Ishikawa (cell line): ENCODE data around the gene SPZ1.
A peak's percentile ranks its signal among the peaks of the same experiment; 100 is the strongest.

Source experiments
- CEBPB ChIP-seq: IDR thresholded peaks from 2 replicates; pipeline ENCODE4 v1.6.1; 2012
- CREB1 ChIP-seq: IDR thresholded peaks from 2 replicates; pipeline ENCODE4 v1.6.1; 2012; ENCODE audit warnings: low read depth
- EGR1 ChIP-seq: IDR thresholded peaks from 2 replicates; pipeline ENCODE4 v1.6.1; 2012
- EP300 ChIP-seq: IDR thresholded peaks from 2 replicates; pipeline ENCODE4 v1.6.1; 2012; ENCODE audit warnings: borderline replicate concordance
- FOXM1 ChIP-seq: IDR thresholded peaks from 2 replicates; pipeline ENCODE4 v1.6.1; 2012; ENCODE audit warnings: low read depth, borderline replicate concordance
- NFIC ChIP-seq: IDR thresholded peaks from 2 replicates; pipeline ENCODE4 v1.6.1; 2012
- RAD21 ChIP-seq: IDR thresholded peaks from 2 replicates; pipeline ENCODE4 v1.6.1; 2012; ENCODE audit warnings: low read depth
- TAF1 ChIP-seq: IDR thresholded peaks from 2 replicates; pipeline ENCODE4 v1.6.1; 2012; ENCODE audit warnings: low read depth, mild to moderate bottlenecking
- TCF12 ChIP-seq: IDR thresholded peaks from 2 replicates; pipeline ENCODE4 v1.6.1; 2012; ENCODE audit warnings: low read depth
- TEAD4 ChIP-seq: IDR thresholded peaks from 2 replicates; pipeline ENCODE4 v1.6.1; 2012
- YY1 ChIP-seq: IDR thresholded peaks from 2 replicates; pipeline ENCODE4 v1.6.1; 2012; ENCODE audit warnings: low read depth
- ZBTB7A ChIP-seq: IDR thresholded peaks from 2 replicates; pipeline ENCODE4 v1.6.1; 2012; ENCODE audit warnings: low read depth
- TF ChIP-seq, protein P1 (sequence below): IDR thresholded peaks from 2 replicates; pipeline ENCODE4 v1.6.1; 2012
- TF ChIP-seq, protein P2 (sequence below): IDR thresholded peaks from 2 replicates; pipeline ENCODE4 v1.6.1; 2012
- TF ChIP-seq, protein P3 (sequence below): IDR thresholded peaks from 2 replicates; pipeline ENCODE4 v1.6.1; 2012; ENCODE audit warnings: low read depth, mild to moderate bottlenecking

Gene SPZ1

DNA sequence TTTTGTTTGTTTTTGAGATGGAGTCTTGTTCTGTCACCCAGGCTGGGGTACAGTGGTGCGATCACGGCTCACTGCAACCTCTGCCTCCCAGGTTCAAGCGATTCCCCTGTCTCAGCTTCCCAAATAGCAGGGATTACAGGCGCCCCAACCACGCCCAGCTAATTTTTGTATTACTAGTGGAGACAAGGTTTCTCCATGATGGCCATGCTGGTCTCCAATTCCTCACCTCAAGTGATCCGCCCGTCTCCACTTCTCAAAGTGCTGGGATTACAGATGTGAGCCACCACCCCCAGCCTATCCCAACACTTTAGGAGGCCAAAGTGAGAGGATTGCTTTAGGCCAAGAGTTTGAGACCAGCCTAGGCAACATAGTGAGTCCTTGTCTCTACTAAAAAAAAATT lies 19.3 kb downstream of the SPZ1 start:
- no peak for TF ChIP-seq TAF1
- no peak for TF ChIP-seq CREB1
- no peak for TF ChIP-seq CEBPB
- no peak for TF ChIP-seq EP300
- no peak for TF ChIP-seq TEAD4
- TF ChIP-seq ZBTB7A = no peak
- TF ChIP-seq, protein P1, sequence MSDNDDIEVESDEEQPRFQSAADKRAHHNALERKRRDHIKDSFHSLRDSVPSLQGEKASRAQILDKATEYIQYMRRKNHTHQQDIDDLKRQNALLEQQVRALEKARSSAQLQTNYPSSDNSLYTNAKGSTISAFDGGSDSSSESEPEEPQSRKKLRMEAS = no peak
- no peak for TF ChIP-seq NFIC
- TF ChIP-seq EGR1 = no peak
- no peak for TF ChIP-seq TCF12
- no peak for TF ChIP-seq YY1
- TF ChIP-seq, protein P2, sequence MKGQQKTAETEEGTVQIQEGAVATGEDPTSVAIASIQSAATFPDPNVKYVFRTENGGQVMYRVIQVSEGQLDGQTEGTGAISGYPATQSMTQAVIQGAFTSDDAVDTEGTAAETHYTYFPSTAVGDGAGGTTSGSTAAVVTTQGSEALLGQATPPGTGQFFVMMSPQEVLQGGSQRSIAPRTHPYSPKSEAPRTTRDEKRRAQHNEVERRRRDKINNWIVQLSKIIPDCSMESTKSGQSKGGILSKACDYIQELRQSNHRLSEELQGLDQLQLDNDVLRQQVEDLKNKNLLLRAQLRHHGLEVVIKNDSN = no peak
- TF ChIP-seq, protein P3, sequence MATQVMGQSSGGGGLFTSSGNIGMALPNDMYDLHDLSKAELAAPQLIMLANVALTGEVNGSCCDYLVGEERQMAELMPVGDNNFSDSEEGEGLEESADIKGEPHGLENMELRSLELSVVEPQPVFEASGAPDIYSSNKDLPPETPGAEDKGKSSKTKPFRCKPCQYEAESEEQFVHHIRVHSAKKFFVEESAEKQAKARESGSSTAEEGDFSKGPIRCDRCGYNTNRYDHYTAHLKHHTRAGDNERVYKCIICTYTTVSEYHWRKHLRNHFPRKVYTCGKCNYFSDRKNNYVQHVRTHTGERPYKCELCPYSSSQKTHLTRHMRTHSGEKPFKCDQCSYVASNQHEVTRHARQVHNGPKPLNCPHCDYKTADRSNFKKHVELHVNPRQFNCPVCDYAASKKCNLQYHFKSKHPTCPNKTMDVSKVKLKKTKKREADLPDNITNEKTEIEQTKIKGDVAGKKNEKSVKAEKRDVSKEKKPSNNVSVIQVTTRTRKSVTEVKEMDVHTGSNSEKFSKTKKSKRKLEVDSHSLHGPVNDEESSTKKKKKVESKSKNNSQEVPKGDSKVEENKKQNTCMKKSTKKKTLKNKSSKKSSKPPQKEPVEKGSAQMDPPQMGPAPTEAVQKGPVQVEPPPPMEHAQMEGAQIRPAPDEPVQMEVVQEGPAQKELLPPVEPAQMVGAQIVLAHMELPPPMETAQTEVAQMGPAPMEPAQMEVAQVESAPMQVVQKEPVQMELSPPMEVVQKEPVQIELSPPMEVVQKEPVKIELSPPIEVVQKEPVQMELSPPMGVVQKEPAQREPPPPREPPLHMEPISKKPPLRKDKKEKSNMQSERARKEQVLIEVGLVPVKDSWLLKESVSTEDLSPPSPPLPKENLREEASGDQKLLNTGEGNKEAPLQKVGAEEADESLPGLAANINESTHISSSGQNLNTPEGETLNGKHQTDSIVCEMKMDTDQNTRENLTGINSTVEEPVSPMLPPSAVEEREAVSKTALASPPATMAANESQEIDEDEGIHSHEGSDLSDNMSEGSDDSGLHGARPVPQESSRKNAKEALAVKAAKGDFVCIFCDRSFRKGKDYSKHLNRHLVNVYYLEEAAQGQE = no peak
- TF ChIP-seq FOXM1 = no peak
- no peak for TF ChIP-seq RAD21

DNA sequence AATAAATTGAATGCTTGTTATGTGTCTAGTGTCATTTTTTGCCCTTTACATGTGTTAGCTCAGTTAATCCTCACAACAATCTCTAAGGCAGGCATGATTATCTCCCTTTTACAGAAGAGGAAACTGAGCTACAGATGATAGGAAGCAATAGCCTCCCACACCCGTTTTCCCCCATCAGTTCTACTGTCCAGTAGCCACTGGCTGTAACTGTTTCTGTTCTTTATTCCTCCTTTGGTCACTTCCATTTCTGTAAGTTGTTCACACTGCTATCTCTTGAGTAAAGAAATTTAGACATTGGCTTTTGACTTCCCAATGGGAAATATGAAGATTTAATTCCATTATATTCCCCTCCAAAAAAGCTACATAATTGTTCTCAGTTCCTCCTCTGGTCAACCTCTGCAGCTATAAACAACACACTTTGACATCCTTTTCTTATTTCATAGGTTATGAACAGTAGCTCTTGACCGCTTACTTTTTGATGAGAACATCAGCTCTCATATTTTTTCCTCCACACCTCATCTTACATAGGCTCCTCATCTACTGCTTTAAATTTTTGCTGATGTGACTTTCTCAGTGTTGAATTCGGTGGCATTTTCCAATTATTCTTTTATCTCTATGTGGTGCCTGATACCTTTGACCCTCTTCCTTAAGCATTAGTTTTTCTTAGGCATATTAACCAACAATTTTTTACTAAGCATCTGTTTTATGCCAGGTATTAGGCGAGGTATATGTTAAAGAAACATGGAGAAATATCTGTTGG lies 21.4 kb downstream of the SPZ1 start:
- TF ChIP-seq EP300 (no peak), TEAD4 (no peak), NFIC (no peak), EGR1 (no peak)

DNA sequence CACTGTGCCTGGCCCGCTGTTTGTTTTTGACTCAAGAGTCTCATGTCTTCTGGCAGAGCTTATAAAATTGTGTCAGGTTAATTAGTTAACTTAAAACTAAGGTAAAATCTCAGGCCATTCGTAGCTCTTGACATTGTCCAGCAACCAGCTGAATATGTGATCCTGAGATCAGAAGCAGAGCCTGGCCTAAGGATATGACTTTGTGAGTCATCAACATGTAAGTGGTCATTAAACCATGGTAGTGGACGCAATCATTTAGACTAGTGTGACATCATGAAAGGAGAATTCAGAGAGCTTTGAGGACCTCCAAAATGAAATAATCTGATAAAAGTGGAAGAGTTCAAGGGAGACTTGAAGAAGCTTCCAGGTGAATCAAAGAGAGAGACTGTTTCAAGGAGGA lies 23.3 kb downstream of the SPZ1 start:
- TF ChIP-seq NFIC (no peak), EGR1 (no peak), CEBPB (no peak), TCF12 (no peak), EP300 (no peak), YY1 (no peak), RAD21 (no peak), TEAD4 (no peak), FOXM1 (no peak), ZBTB7A (no peak), CREB1 (no peak)
- TF ChIP-seq, protein P1 = no peak
- TF ChIP-seq, protein P2 = no peak
- TF ChIP-seq, protein P3 = no peak

DNA sequence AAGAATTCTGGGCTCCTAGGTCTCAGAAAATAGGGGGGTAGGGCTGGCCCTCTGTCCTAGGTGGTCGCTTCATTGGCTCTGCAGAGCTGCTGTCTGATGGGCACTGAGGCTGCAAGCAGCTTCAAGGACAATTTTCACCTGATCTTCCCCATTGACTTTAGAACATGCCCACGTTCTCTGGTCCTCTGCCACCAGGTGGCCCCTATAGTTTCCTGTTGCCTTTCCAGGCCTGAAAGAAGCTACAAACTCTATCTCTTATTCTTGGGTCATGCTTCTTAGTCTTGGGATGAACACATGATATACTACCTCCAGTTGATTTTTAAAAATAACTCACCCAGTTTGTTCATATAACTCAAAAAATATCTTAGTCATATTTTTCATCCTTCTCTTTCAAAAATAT lies 26.3 kb downstream of the SPZ1 start:
- TF ChIP-seq CREB1 (no peak), RAD21 (peak; percentile 54; the same call in 1 of the 2 replicates), EGR1 (no peak)

DNA sequence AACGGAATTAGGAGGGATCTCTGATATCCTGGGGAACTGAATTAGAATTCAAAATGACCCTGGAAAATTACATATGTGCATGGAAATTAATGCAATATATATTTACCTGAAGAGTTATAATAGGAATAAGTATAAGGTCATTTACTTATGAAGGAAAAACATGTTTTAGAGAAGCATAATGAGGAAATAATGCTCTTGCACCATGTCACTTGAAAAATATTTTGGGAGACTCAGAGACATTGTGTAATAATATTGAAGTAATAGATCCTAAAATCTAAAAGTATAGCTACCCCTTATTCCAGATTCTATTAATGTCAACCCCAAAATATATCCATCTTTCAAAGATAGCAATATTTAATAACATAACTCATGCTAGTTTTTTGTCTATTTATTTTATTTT lies 28.4 kb downstream of the SPZ1 start:
- no peak for TF ChIP-seq YY1
- no peak for TF ChIP-seq TAF1
- TF ChIP-seq FOXM1 = no peak
- TF ChIP-seq, protein P1 = no peak
- TF ChIP-seq EP300 = no peak
- no peak for TF ChIP-seq TEAD4
- TF ChIP-seq, protein P2 = no peak
- no peak for TF ChIP-seq CREB1

DNA sequence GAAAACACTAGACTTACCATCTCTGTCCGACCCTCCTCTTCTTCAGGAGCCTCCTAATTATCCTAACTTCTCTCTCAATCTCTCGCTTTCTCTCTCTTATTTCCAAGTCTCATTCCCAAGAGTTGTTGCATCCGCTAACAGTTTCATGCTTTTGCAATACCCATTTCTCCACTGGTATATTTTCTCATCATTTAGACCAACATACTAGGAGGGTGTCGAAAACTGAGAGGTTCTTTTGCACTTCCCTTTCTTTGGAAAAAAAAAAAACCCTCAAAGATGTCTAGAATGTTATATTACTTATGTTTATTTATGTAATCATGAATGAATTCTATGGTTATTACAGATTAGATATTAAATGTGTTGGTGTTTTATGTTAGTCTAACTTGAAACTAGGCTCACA lies 35.9 kb downstream of the SPZ1 start:
- no peak for TF ChIP-seq TAF1
- TF ChIP-seq TEAD4 = no peak
- no peak for TF ChIP-seq CREB1
- no peak for TF ChIP-seq EP300
- no peak for TF ChIP-seq EGR1
- TF ChIP-seq, protein P3 = no peak
- no peak for TF ChIP-seq YY1
- TF ChIP-seq ZBTB7A = no peak
- TF ChIP-seq NFIC = no peak
- no peak for TF ChIP-seq FOXM1
- no peak for TF ChIP-seq RAD21
- no peak for TF ChIP-seq TCF12
- TF ChIP-seq CEBPB = no peak
- TF ChIP-seq, protein P1 = no peak
